Measurements from ENCODE around the gene TBX3.
"Not testable (repeated sequence)": the region's sequence is repeated elsewhere in the genome, so short reads cannot be mapped to it uniquely, and the experiment has no call there.

The TBX3 gene

GRCh38 chr12:114722176-114722575, 38.2 kb upstream of the TBX3 start:
- H3K9ac ChIP-seq (ENCODE audit: low read length); H3K4me2 ChIP-seq (ENCODE audit: low read length): not testable (repeated sequence)
- no CpG with 5 or more reads among the region's 5 CpGs for WGBS (ENCODE audit: extremely low coverage, insufficient coverage, insufficient read length)

GRCh38 chr12:114721266-114721665, 37.3 kb upstream of the TBX3 start:
- Histone ChIP-seq H2AFZ (ENCODE audit: insufficient read depth, low read length, poor library complexity) (no peak overlapping the region), H3K4me1 (ENCODE audit: control insufficient read depth in 1 of 2, insufficient read depth in 2 of 2, low read length in 2 of 2) (peaks cover 2% of the 10 kb centered on the region in 2 experiments), H4K12ac (ENCODE audit: low read depth, low read length) (no peak overlapping the region), H3K36me3 (ENCODE audit: control insufficient read depth in 1 of 2, insufficient read depth in 2 of 2, low read length in 2 of 2) (no peaks in the 10 kb centered on the region), H3K4ac (ENCODE audit: low read depth, low read length) (no peak overlapping the region), H3K14ac (ENCODE audit: low read length) (no peak overlapping the region), H4K91ac (ENCODE audit: low read depth, low read length) (peak overlapping the region; percentile 13), H3K9me3 (ENCODE audit: insufficient read depth, low read depth, low read length) (peaks cover 1% of the 10 kb centered on the region), H2BK5ac (ENCODE audit: low read depth, low read length, poor library complexity) (no peak overlapping the region), H3K4me2 (ENCODE audit: low read length) (no peak overlapping the region), H2BK120ac (ENCODE audit: insufficient read depth, low read length, poor library complexity) (no peak overlapping the region), H3K27me3 (ENCODE audit: insufficient read depth, low read length) (no peaks in the 10 kb centered on the region), H2AK5ac (ENCODE audit: low read length) (peak overlapping the region; percentile 72), H3K23ac (ENCODE audit: low read length) (no peak overlapping the region), H2BK12ac (ENCODE audit: low read length) (no peak overlapping the region), H3K79me2 (ENCODE audit: control insufficient read depth, insufficient read depth, low read length, poor library complexity) (no peaks in the 10 kb centered on the region), H3K27ac (ENCODE audit: low read depth, low read length) (no peak overlapping the region), H3K4me3 (ENCODE audit: low read depth, low read length) (no peak overlapping the region), H3K18ac (ENCODE audit: low read length) (no peak overlapping the region), H4K8ac (ENCODE audit: low read depth, low read length) (no peak overlapping the region), H3K9ac (ENCODE audit: low read length) (no peak overlapping the region), H3K79me1 (ENCODE audit: low read length) (peaks cover 3% of the 10 kb centered on the region)
- no CpG with 5 or more reads among the region's 7 CpGs for WGBS (ENCODE audit: extremely low coverage, insufficient coverage, insufficient read length)
- no peak for DNase-seq

More at GRCh38 chr12:114722176-114722575, 38.2 kb upstream of the TBX3 start:
- H2BK120ac ChIP-seq (ENCODE audit: insufficient read depth, low read length, poor library complexity); DNase-seq; H3K79me1 ChIP-seq (ENCODE audit: low read length); H3K4me3 ChIP-seq (ENCODE audit: low read depth, low read length); H3K36me3 ChIP-seq (ENCODE audit: control insufficient read depth in 1 of 2, insufficient read depth in 2 of 2, low read length in 2 of 2); H3K4ac ChIP-seq (ENCODE audit: low read depth, low read length); H3K27ac ChIP-seq (ENCODE audit: low read depth, low read length); H3K27me3 ChIP-seq (ENCODE audit: insufficient read depth, low read length); H3K9me3 ChIP-seq (ENCODE audit: insufficient read depth, low read depth, low read length); H3K79me2 ChIP-seq (ENCODE audit: control insufficient read depth, insufficient read depth, low read length, poor library complexity); H2BK5ac ChIP-seq (ENCODE audit: low read depth, low read length, poor library complexity); H2AK5ac ChIP-seq (ENCODE audit: low read length); H2AFZ ChIP-seq (ENCODE audit: insufficient read depth, low read length, poor library complexity); H3K4me1 ChIP-seq (ENCODE audit: control insufficient read depth in 1 of 2, insufficient read depth in 2 of 2, low read length in 2 of 2); H4K12ac ChIP-seq (ENCODE audit: low read depth, low read length); H4K91ac ChIP-seq (ENCODE audit: low read depth, low read length); H2BK12ac ChIP-seq (ENCODE audit: low read length); H3K14ac ChIP-seq (ENCODE audit: low read length); H3K23ac ChIP-seq (ENCODE audit: low read length); H3K18ac ChIP-seq (ENCODE audit: low read length); H4K8ac ChIP-seq (ENCODE audit: low read depth, low read length): not testable (repeated sequence)

GRCh38 chr12:114713466-114714215, 29.7 kb upstream of the TBX3 start:
- Histone ChIP-seq H3K23ac (ENCODE audit: low read length) (no peak overlapping the region), H2BK5ac (ENCODE audit: low read depth, low read length, poor library complexity) (peak overlapping the region; percentile 26), H3K4me1 (ENCODE audit: control insufficient read depth in 1 of 2, insufficient read depth in 2 of 2, low read length in 2 of 2) (peaks cover 16 to 25% of the 10 kb centered on the region in 2 experiments), H3K4me2 (ENCODE audit: low read length) (no peak overlapping the region), H3K27ac (ENCODE audit: low read depth, low read length) (peak overlapping the region; percentile 49), H2AFZ (ENCODE audit: insufficient read depth, low read length, poor library complexity) (no peak overlapping the region), H2BK12ac (ENCODE audit: low read length) (peak overlapping the region; percentile 84), H3K79me1 (ENCODE audit: low read length) (peaks cover 32% of the 10 kb centered on the region), H4K8ac (ENCODE audit: low read depth, low read length) (no peak overlapping the region), H2BK120ac (ENCODE audit: insufficient read depth, low read length, poor library complexity) (peak overlapping the region; percentile 63), H3K27me3 (ENCODE audit: insufficient read depth, low read length) (no peaks in the 10 kb centered on the region), H3K14ac (ENCODE audit: low read length) (peak overlapping the region; percentile 83), H3K4me3 (ENCODE audit: low read depth, low read length) (no peak overlapping the region), H4K12ac (ENCODE audit: low read depth, low read length) (no peak overlapping the region), H3K9ac (ENCODE audit: low read length) (no peak overlapping the region), H3K4ac (ENCODE audit: low read depth, low read length) (peak overlapping the region; percentile 88), H4K91ac (ENCODE audit: low read depth, low read length) (peak overlapping the region; percentile 82), H3K79me2 (ENCODE audit: control insufficient read depth, insufficient read depth, low read length, poor library complexity) (no peaks in the 10 kb centered on the region), H3K9me3 (ENCODE audit: insufficient read depth, low read depth, low read length) (peaks cover 2% of the 10 kb centered on the region), H3K36me3 (ENCODE audit: control insufficient read depth in 1 of 2, insufficient read depth in 2 of 2, low read length in 2 of 2) (peaks cover 1 to 4% of the 10 kb centered on the region in 2 experiments), H2AK5ac (ENCODE audit: low read length) (peak overlapping the region; percentile 89), H3K18ac (ENCODE audit: low read length) (peak overlapping the region; percentile 28)
- peak in 1 of 2 donors; percentile 7 for DNase-seq
- no CpG with 5 or more reads among the region's 9 CpGs for WGBS (ENCODE audit: extremely low coverage, insufficient coverage, insufficient read length)

- H3K23ac ChIP-seq (ENCODE audit: low read length), result no peak overlapping the region
- peak overlapping the region; percentile 30 for H2AK5ac ChIP-seq (ENCODE audit: low read length)
- H3K36me3 ChIP-seq (ENCODE audit: control insufficient read depth in 1 of 2, insufficient read depth in 2 of 2, low read length in 2 of 2), result peaks cover 1 to 4% of the 10 kb centered on the region in 2 experiments
- H4K8ac ChIP-seq (ENCODE audit: low read depth, low read length), result peak overlapping the region; percentile 52
- H3K14ac ChIP-seq (ENCODE audit: low read length), result peak overlapping the region; percentile 58
- H3K9me3 ChIP-seq (ENCODE audit: insufficient read depth, low read depth, low read length), result peaks cover 2% of the 10 kb centered on the region
- no peak overlapping the region for H3K4me3 ChIP-seq (ENCODE audit: low read depth, low read length)
- H3K4me2 ChIP-seq (ENCODE audit: low read length), result peak overlapping the region; percentile 56
- DNase-seq, result peak; percentile 76 to 92
- peak overlapping the region; percentile 74 for H4K91ac ChIP-seq (ENCODE audit: low read depth, low read length)
- H3K27ac ChIP-seq (ENCODE audit: low read depth, low read length), result peak overlapping the region; percentile 91
- no peak overlapping the region for H2AFZ ChIP-seq (ENCODE audit: insufficient read depth, low read length, poor library complexity)
- no peak overlapping the region for H4K12ac ChIP-seq (ENCODE audit: low read depth, low read length)
- H3K27me3 ChIP-seq (ENCODE audit: insufficient read depth, low read length), result no peaks in the 10 kb centered on the region
- H2BK12ac ChIP-seq (ENCODE audit: low read length), result peak overlapping the region; percentile 53
- no CpG with 5 or more reads among the region's 4 CpGs for WGBS (ENCODE audit: extremely low coverage, insufficient coverage, insufficient read length)
- no peaks in the 10 kb centered on the region for H3K79me2 ChIP-seq (ENCODE audit: control insufficient read depth, insufficient read depth, low read length, poor library complexity)
- peaks cover 35% of the 10 kb centered on the region for H3K79me1 ChIP-seq (ENCODE audit: low read length)
- peak overlapping the region; percentile 60 for H2BK5ac ChIP-seq (ENCODE audit: low read depth, low read length, poor library complexity)
- no peak overlapping the region for H3K9ac ChIP-seq (ENCODE audit: low read length)
- H3K4ac ChIP-seq (ENCODE audit: low read depth, low read length), result peak overlapping the region; percentile 21
- H3K4me1 ChIP-seq (ENCODE audit: control insufficient read depth in 1 of 2, insufficient read depth in 2 of 2, low read length in 2 of 2), result peaks cover 17 to 23% of the 10 kb centered on the region in 2 experiments
- H3K18ac ChIP-seq (ENCODE audit: low read length), result no peak overlapping the region
- H2BK120ac ChIP-seq (ENCODE audit: insufficient read depth, low read length, poor library complexity), result peak overlapping the region; percentile 84
These were observed 27.7 kb upstream of the TBX3 start for GRCh38 chr12:114711689-114712152.
